HEK293T (cell line): ENCODE data around the gene LGALS1.

Experiments
- ARNT ChIP-seq: fragments of 450-650 bp; IDR thresholded peaks from 2 replicates; pipeline ENCODE4 v1.6.1; 2017; ENCODE audit warnings: mild to moderate bottlenecking
- BHLHE40 ChIP-seq: fragments of 450-650 bp; IDR thresholded peaks from 2 replicates; pipeline ENCODE4 v1.6.1; 2016; ENCODE audit warnings: mild to moderate bottlenecking, moderate library complexity, borderline replicate concordance
- CTBP1 ChIP-seq: fragments of 450-650 bp; IDR thresholded peaks from 2 replicates; pipeline ENCODE4 v1.6.1; 2016; ENCODE audit warnings: borderline replicate concordance
- ELF4 ChIP-seq: fragments of 450-650 bp; IDR thresholded peaks from 2 replicates; pipeline ENCODE4 v1.6.1; 2017; ENCODE audit warnings: antibody characterized with exemption
- FOXA1 ChIP-seq: fragments of 450-650 bp; IDR thresholded peaks from 2 replicates; pipeline ENCODE4 v1.6.1; 2016; ENCODE audit warnings: mild to moderate bottlenecking
- FOXK2 ChIP-seq: fragments of 450-650 bp; IDR thresholded peaks from 2 replicates; pipeline ENCODE4 v1.6.1; 2016; ENCODE audit warnings: mild to moderate bottlenecking
- FOXM1 ChIP-seq: fragments of 450-650 bp; IDR thresholded peaks from 2 replicates; pipeline ENCODE4 v1.6.1; 2017; ENCODE audit warnings: mild to moderate bottlenecking, borderline replicate concordance
- HDGF ChIP-seq: fragments of 450-650 bp; IDR thresholded peaks from 2 replicates; pipeline ENCODE4 v1.6.1; 2017; ENCODE audit warnings: antibody characterized with exemption, borderline replicate concordance
- NFRKB ChIP-seq: fragments of 450-650 bp; IDR thresholded peaks from 2 replicates; pipeline ENCODE4 v1.6.1; 2016; ENCODE audit warnings: mild to moderate bottlenecking, moderate library complexity
- SP1 ChIP-seq: fragments of 450-650 bp; IDR thresholded peaks from 2 replicates; pipeline ENCODE4 v1.6.1; 2017
- SUZ12 ChIP-seq: fragments of 450-650 bp; IDR thresholded peaks from 2 replicates; pipeline ENCODE4 v1.6.1; 2016; ENCODE audit warnings: mild to moderate bottlenecking
- TARDBP ChIP-seq: fragments of 450-650 bp; IDR thresholded peaks from 2 replicates; pipeline ENCODE4 v1.6.1; 2016
- ZNF384 ChIP-seq: fragments of 450-650 bp; IDR thresholded peaks from 2 replicates; pipeline ENCODE4 v1.6.1; 2016

DNA sequence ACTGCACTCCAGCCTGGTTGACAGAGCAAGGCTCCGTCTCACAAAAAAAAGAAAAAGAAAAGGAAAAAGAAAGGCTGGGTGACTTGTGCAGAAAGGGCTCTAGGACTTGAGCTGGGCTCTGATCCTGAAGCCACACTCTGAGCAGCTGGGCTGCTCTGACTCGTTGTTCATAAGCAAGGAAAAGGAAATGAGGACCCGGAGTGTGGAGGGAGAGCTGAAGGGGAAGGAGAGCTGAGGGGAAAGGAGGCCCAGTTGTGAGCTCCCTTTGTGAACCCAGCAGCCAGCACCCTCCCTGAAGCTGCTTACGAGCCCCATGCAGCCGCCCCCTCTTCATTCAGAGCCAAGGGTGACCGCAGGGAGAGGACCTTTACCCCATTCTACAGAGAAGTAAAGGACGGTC, 48.3 kb upstream of the LGALS1 start:
- TF ChIP-seq HDGF (no peak), FOXA1 (no peak), TARDBP (no peak), ELF4 (no peak), FOXM1 (no peak), BHLHE40 (no peak), SUZ12 (no peak), ZNF384 (no peak), NFRKB (no peak), SP1 (no peak), CTBP1 (no peak), FOXK2 (no peak), ARNT (no peak)
